Measurements from ENCODE around the gene MARK1. TPM values are rescaled to one million over a fixed set of nuclear protein-coding genes. Genes with fewer than 3 reads are reported as not detected.

The MARK1 gene
- total and polyA plus RNA-seq, 9 of the 15 experiments (the other 6 are each of a cell fraction or from before 2014, with no cell fraction given) = not detected

DNA sequence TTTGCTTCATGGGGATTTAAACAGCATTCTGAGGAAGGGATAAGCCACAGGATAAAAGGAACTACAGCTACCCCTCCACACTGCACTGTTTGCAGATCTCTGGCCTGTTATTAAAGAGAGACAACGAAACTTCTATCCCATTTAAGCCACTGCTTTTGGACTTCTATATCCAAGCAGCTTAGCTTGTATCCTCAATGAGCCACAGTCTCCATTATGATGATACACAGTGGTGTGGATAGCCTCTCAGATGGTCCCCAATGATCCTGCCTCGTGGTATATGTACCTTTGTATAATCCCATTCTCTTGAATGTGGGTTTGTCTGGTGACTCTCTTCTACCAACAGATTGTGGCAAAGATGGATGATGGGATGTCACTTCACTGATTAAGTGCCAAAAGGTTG is 36.0 kb upstream of the MARK1 start (continued):
- TF ChIP-seq RBM39 (optimal IDR thresholded peaks at IDR 0.05; ENCODE audit: low read depth, low read length) = no peak
- no peak for TF ChIP-seq SIN3A (IDR thresholded peaks at IDR 0.05; ENCODE audit: borderline replicate concordance in 2 of 2, control insufficient read depth in 1 of 2, low read depth in 2 of 2, low read length in 2 of 2)
- no peak for TF ChIP-seq LCOR (CRISPR knock-in tag; IDR thresholded peaks at IDR 0.05)

DNA sequence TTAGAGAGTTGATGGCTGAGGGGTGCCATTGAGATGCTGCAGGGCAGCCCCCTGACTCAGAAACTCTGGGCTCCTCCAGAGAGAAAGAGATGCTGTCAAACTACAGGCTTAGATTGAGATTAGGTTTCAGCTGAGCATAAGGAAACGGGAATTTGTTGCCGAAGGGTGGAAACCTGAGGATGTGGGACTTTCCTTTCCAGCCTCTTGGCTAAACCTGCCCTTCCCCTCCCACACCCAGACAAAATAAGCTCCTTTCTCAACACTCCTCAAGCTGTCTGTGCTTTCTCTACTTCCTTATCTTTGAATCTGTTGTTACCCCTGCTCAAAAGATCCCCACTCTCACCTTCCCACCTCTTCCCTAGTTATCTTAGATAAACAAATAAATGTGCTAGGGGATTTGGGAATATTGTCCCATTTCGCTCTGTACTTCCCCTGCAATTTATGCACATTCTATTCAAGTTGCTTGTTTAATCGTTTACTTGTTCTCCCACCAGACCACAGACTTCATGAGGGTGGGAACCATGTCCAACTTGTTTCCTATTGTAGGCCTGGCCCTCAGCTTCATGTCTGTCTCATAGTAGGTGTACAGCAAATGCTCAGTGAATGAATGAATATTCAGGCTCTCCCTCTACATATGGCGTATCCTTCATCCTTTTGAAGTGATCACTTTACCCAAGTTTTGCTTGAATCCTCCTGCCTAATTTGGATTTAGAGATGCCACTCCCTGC is 30.6 kb upstream of the MARK1 start:
- Histone ChIP-seq H3K79me2 (ENCODE audit: control insufficient read depth, insufficient read depth, low read length) (no peaks in the 10 kb centered on the region), H3K36me3 (ENCODE audit: control insufficient read depth, insufficient read depth, low read length) (no peaks in the 10 kb centered on the region), H2AFZ (ENCODE audit: low read depth, low read length) (no peak overlapping the region), H3K27ac (ENCODE audit: extremely low read depth, low read depth, low read length) (no peak overlapping the region), H3K27me3 (ENCODE audit: control insufficient read depth in 2 of 2, insufficient read depth in 2 of 2, low read length in 2 of 2) (peaks cover 0 to 2% of the 10 kb centered on the region in 2 experiments; a peak in 1 of 5 replicates), H3K9me3 (replicated peaks; ENCODE audit: control insufficient read depth, insufficient read depth, low read depth, low read length) (no peaks in the 10 kb centered on the region; the same call in 1 of the 2 replicates), H3K4me2 (ENCODE audit: insufficient read depth, low read length) (no peak overlapping the region), H3K9me1 (ENCODE audit: control insufficient read depth, insufficient read depth, low read length) (no peaks in the 10 kb centered on the region), H4K20me1 (replicated peaks; ENCODE audit: control insufficient read depth, insufficient read depth, low read length) (0 out of 2 replicates have a peak, but pooled peaks cover 4% of the 10 kb centered on the region), H3K4me3 (no peak overlapping the region), H3K4me1 (replicated peaks in 1 of 2; ENCODE audit: control insufficient read depth in 2 of 2, insufficient read depth in 2 of 2, low read length in 2 of 2) (no peaks in the 10 kb centered on the region), H3K9ac (ENCODE audit: insufficient read depth in 1 of 2, low read depth in 2 of 2, low read length in 2 of 2) (no peak overlapping the region)
- FAIRE-seq = no peak
- ATAC-seq = no peak
- 2% methylated on average over 5 of the region's 5 CpGs for WGBS (ENCODE audit: insufficient coverage, low coverage, missing lambda C conversion rate)
- in situ Hi-C loops (cut with MboI) (no loop called here), intact Hi-C loops (cut with micrococcal nuclease) (no loop called here)
- no peak for DNase-seq (ENCODE audit: extremely low read depth in 1 of 4, low spot score in 3 of 4)
- CTCF ChIA-PET (ENCODE audit: low intra/inter-chr PET ratio) = no interaction called here
- POLR2A ChIA-PET = no interaction called here
- TF ChIP-seq BCL6 (CRISPR knock-in tag; IDR thresholded peaks at IDR 0.05) (no peak), RBM39 (optimal IDR thresholded peaks at IDR 0.05; ENCODE audit: low read depth, low read length) (no peak), PCBP1 (IDR thresholded peaks at IDR 0.05; ENCODE audit: low read depth, low read length, poor library complexity, severe bottlenecking) (no peak), PRPF4 (IDR thresholded peaks at IDR 0.05; ENCODE audit: insufficient read depth, low read depth, low read length, poor library complexity, severe bottlenecking) (no peak), ZNF444 (CRISPR knock-in tag; IDR thresholded peaks at IDR 0.05) (no peak), ZNF77 (CRISPR knock-in tag; IDR thresholded peaks at IDR 0.05) (no peak), HDAC1 (IDR thresholded peaks at IDR 0.05) (no peak), ZFP36 (IDR thresholded peaks at IDR 0.05; ENCODE audit: low read depth, low read length, partially characterized antibody) (no peak), DIDO1 (tag; IDR thresholded peaks at IDR 0.05; ENCODE audit: low read depth) (no peak)
- TF ChIP-seq, protein P1, sequence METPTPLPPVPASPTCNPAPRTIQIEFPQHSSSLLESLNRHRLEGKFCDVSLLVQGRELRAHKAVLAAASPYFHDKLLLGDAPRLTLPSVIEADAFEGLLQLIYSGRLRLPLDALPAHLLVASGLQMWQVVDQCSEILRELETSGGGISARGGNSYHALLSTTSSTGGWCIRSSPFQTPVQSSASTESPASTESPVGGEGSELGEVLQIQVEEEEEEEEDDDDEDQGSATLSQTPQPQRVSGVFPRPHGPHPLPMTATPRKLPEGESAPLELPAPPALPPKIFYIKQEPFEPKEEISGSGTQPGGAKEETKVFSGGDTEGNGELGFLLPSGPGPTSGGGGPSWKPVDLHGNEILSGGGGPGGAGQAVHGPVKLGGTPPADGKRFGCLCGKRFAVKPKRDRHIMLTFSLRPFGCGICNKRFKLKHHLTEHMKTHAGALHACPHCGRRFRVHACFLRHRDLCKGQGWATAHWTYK (CRISPR knock-in tag; IDR thresholded peaks at IDR 0.05) = no peak
- BruUV-seq (replicated peaks) = no TSS peak

Data from K562 (cell line).